GM18517 (cell line): ENCODE measurements around the gene AKIRIN2.
"Not testable (repeated sequence)": the region's sequence is repeated elsewhere in the genome, so short reads cannot be mapped to it uniquely, and the experiment has no call there.

ENCODE experiments used
- ATAC-seq: cut with Tn5 transposase; IDR thresholded peaks from one replicate; pipeline ENCODE4 v1.9.1; 2021; ENCODE audit warnings: mild to moderate bottlenecking, moderate library complexity; ENCODE audit not compliant: unreplicated experiment

Gene AKIRIN2

GRCh38 chr6:87718662-87719433 is 16.8 kb upstream of the AKIRIN2 start:
- no peak for ATAC-seq

DNA sequence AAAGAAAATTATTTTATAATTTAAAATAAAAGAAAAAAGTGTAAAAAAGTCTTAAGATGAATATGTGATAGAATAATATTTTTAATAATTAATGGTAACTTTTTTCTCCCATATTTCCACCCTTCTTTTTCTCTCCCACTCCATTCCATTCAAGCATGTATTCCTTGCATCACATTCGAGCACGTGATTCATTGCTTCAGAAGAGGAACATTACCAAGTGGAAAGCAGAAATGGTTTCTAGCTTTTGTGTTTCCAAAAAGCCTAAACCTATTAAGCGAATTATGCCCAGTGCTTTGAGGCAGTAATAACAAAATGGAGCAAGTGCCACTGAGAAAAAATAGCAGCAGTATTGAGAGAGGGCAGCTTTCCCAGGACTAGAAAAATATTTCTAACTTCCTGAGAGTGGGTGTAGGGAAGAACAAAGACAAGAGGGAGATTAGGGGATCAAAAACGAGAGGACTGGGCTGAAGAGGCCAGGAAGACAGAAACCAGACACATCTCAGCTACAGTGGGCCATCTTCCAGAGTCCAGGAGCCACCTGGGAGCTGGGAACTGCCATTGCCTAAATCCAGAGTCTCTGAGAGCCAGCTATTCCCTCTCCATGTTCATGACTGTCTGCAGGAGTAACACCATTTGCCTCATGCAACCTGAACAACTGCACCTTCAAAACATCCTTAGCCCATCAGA is 15.0 kb upstream of the AKIRIN2 start:
- no peak for ATAC-seq

GRCh38 chr6:87714093-87714842 is 12.2 kb upstream of the AKIRIN2 start:
- peak; percentile 71 for ATAC-seq

- not testable (repeated sequence) for ATAC-seq
These were observed 10.7 kb upstream of the AKIRIN2 start for GRCh38 chr6:87712713-87713112.

DNA sequence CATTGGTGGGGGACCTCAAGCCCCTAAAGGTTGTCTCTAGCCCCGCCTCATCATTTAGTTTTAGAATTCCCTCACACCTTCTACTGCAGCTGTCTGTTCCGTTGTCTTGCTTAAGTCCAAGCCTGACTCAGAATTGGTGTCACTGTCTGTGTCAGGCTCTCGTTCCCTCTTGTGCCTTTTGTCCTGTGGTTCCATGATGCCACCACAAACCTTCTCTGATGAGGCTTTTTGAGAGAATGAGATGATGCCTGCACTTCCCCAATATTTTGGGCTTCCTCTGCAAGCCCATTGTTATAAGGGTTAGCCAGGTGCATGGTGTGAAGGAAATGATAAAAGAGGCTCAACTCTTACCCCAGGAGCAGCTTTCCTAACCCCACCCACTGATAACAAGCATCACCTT is 8.1 kb upstream of the AKIRIN2 start:
- ATAC-seq, result no peak

- not testable (repeated sequence) for ATAC-seq
These were observed 6.8 kb upstream of the AKIRIN2 start for GRCh38 chr6:87708581-87709427.

DNA sequence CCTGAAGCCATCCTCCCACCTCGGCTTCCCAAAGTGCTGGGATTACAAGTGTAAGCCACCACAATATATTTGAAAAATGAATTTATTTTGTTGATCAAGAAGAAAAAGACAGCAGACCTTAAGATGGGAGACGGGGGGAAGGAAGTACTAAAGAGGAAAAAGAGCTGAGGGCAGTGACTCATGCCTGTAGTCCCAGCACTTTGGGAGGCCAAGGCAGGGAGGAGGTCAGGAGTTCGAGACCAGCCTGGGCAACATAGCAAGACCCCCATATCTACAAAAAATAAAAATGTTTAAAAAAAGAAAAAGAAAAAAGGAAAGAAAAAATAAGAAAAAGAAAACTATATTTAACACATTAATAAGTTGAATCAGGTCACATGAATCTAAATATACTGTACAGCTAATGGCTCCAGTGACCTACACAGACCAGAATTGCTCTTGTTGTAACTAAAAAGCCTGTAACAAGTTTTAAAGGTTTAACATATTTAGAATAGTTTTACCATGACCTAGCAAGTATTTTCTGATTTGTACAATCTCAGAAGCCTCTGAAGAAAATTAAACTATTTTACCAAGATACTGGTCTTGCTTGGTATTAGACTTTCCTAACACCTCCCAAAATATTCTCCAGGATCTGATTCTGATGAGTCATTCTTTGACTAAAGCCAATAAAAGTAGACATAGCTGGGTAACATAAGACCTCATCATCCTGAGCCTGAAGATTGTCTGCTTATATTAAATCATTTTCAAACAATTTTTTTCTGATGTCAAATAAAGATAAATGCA is 4.3 kb upstream of the AKIRIN2 start:
- no peak for ATAC-seq

GRCh38 chr6:87705070-87705691 is 3.1 kb upstream of the AKIRIN2 start:
- ATAC-seq, result peak; percentile 52

DNA sequence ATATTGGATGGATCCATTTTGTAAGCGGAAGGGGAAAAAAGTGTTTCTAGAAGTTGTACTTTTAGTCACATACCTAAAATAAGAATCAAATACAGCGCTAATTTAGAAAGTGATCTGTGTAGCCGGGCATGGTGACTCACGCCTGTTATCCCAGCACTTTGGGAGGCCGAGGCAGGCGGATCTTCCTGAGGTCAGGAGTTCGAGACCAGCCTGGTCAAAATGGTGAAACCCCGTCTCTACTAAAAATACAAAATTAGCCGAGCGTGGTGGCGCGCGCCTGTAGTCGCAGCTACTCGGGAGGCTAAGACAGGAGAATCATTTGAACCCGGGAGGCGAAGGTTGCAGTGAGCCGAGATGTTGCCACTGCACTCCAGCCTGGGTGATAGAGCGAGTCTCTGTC is 1.0 kb upstream of the AKIRIN2 start:
- ATAC-seq, result not testable (repeated sequence)

GRCh38 chr6:87702589-87702945 is 534 bp upstream of the AKIRIN2 start:
- peak; percentile 13 for ATAC-seq

GRCh38 chr6:87701344-87701675 is 723 bp downstream of the AKIRIN2 start:
- no peak for ATAC-seq

- ATAC-seq, result no peak
These were observed 1.4 kb downstream of the AKIRIN2 start for GRCh38 chr6:87700397-87701343.

DNA sequence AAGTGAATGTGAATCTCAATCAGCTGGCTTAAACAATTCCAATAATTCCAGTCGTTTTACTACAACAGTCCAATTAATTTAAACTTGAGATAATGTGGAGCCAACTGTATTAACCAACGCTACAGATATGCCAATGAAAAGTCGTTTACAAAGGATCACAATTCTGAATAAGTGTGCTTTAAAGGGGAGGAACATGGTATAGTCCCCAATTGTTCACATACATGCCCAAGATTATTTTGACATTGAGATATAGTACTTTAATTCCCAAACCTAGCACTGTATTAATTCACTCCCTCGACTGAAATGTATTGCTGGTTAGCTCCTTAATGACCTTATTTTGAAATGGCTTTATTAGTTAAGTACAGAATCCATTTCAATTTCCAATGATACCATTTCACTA is 2.5 kb downstream of the AKIRIN2 start:
- ATAC-seq, result no peak

GRCh38 chr6:87698547-87699006 is 3.5 kb downstream of the AKIRIN2 start:
- no peak for ATAC-seq

- ATAC-seq, result no peak
These were observed 4.2 kb downstream of the AKIRIN2 start for GRCh38 chr6:87697581-87698546.

DNA sequence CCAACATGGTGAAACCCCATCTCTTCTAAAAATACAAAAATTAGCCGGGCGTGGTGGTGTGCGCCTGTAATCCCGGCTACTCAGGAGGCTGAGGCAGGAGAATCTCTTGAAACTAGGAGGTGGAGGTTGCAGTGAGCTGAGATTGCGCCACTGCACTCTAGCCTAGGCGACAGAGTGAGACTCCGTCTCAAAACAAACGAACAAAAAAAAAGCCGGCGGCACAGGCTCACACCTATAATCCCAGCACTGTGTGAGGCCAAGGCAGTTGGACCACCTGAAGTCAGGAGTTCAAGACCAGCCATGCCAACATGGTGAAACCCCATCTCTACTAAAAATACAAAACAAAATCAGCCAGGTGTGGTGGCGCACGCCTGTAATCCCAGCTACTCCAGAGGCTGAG is 5.2 kb downstream of the AKIRIN2 start:
- not testable (repeated sequence) for ATAC-seq

DNA sequence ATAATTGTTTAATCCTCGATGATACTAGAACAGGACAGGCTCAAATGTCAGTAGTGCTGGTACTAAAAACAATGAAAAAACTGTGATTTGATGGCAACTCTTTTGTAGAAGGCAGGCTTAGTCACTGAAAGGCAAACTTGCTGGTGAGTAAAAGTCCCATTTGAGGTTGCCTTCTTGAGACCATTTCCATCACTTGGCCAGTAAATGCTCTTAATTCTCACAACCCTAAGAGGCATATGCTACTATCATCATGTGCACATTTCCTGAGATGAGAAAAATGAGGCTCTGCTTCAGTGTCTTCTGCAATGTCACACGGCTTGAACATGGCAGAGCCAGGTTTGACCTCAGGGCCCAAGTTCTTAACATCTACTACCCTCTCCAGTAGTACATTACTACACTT is 9.9 kb downstream of the AKIRIN2 start:
- ATAC-seq, result no peak
